Subcutaneous preadipocyte (primary cell): Measurements from ENCODE around the gene DIO3. TPM values are rescaled to one million over a fixed set of nuclear protein-coding genes. Genes with fewer than 3 reads are reported as not detected.

Experiments used
- total RNA-seq: library from RNA; depleted of rRNA; stranded (reverse); fragments of >200 nt; gene quantifications from 2 replicates; pipeline ENCODE4 v1.2.3, GENCODE V29; 2012

The DIO3 gene
- total RNA-seq = not detected in 2 replicates

DNA sequence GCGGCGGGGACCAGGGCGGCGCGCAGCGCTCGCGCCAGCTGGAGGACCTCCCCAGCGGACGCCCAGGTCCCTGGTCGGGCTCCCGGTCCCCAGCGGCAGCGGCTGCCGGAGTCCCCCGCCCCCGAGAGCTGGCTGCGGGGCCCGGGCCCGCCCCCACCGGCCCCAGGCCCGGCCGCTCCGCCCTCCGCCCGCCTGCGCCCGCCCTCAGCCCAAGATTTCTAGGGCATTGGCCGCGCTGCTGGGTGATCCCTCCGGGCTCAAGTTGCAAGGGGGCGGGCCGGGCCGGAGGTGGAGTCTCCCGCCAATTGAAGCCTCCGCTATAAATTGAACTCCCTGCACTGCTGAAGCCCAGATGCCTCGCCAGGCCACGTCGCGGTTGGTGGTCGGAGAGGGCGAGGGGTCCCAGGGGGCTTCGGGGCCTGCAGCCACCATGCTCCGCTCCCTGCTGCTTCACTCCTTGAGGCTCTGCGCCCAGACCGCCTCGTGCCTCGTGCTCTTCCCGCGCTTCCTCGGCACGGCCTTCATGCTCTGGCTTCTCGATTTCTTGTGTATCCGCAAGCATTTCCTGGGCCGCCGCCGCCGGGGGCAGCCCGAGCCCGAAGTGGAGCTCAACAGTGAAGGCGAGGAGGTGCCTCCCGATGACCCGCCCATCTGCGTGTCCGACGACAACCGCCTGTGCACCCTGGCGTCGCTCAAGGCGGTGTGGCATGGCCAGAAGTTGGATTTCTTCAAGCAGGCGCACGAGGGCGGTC lies at the start of gene DIO3:
TSS of gene DIO3 (plus strand) at position 351 of the 752 bp plus-strand sequence.

Other genes with a start within 250 kb of the DIO3 start
- gene PPP2R5C, start 200.2 kb downstream of the DIO3 start, total RNA-seq = 87.8 and 91.5 TPM in 2 replicates